Hepatocyte (in vitro differentiated cells): ENCODE measurements around the gene ZKSCAN4. TPM values are rescaled to one million over a fixed set of nuclear protein-coding genes. Genes with fewer than 3 reads are reported as not detected.

Experiments
- DNase-seq: peaks from one replicate; pipeline ENCODE4 v3.0.0-alpha.2; 2016; ENCODE audit warnings: low spot score
- H2AFZ ChIP-seq: fragments of 200-600 bp; sonication (generic); 2 replicates; pipeline ENCODE4 v1.6.0; 2016; ENCODE audit warnings: antibody characterized with exemption, mild to moderate bottlenecking
- H3K27ac ChIP-seq: fragments of 200-600 bp; sonication (generic); 2 replicates; pipeline ENCODE4 v1.5.1; 2016; ENCODE audit warnings: mild to moderate bottlenecking
- H3K27me3 ChIP-seq: fragments of 200-600 bp; sonication (generic); 2 replicates; pipeline ENCODE4 v1.6.1; 2016
- H3K36me3 ChIP-seq: fragments of 200-600 bp; sonication (generic); replicated peaks from 2 replicates; pipeline ENCODE4 v1.5.1; 2016; ENCODE audit warnings: low read depth; ENCODE audit not compliant: insufficient read depth
- H3K4me1 ChIP-seq: fragments of 200-600 bp; sonication (generic); 2 replicates; pipeline ENCODE4 v1.5.1; 2016; ENCODE audit warnings: mild to moderate bottlenecking, moderate library complexity; ENCODE audit not compliant: insufficient read depth
- H3K4me2 ChIP-seq: fragments of 200-600 bp; sonication (generic); 2 replicates; pipeline ENCODE4 v1.6.0; 2016
- H3K4me3 ChIP-seq: fragments of 200-600 bp; sonication (generic); 2 replicates; pipeline ENCODE4 v1.5.1; 2016; ENCODE audit warnings: mild to moderate bottlenecking
- H3K79me2 ChIP-seq: fragments of 200-600 bp; sonication (generic); 2 replicates; pipeline ENCODE4 v1.6.0; 2017; ENCODE audit warnings: mild to moderate bottlenecking
- H3K9me2 ChIP-seq: fragments of 200-600 bp; sonication (generic); replicated peaks from 2 replicates; pipeline ENCODE4 v1.6.0; 2017; ENCODE audit warnings: mild to moderate bottlenecking; ENCODE audit not compliant: insufficient read depth
- H3K9me3 ChIP-seq: fragments of 200-600 bp; sonication (generic); 2 replicates; pipeline ENCODE4 v1.5.1; 2016; ENCODE audit warnings: low read depth, mild to moderate bottlenecking
- H4K20me1 ChIP-seq: fragments of 200-600 bp; sonication (generic); 2 replicates; pipeline ENCODE4 v1.6.0; 2016; ENCODE audit warnings: mild to moderate bottlenecking; ENCODE audit not compliant: insufficient read depth, poor library complexity, severe bottlenecking
- CTCF ChIP-seq: fragments of 200-600 bp; sonication (generic); IDR thresholded peaks from 2 replicates; pipeline ENCODE4 v1.5.1; 2016; ENCODE audit warnings: antibody characterized with exemption, mild to moderate bottlenecking; ENCODE audit not compliant: poor library complexity
- EZH2 ChIP-seq: fragments of 200-600 bp; sonication (generic); IDR thresholded peaks from 2 replicates; pipeline ENCODE4 v1.6.1; 2016; ENCODE audit warnings: antibody characterized with exemption, mild to moderate bottlenecking, borderline replicate concordance
- EZH2phosphoT487 ChIP-seq: fragments of 200-600 bp; sonication (generic); IDR thresholded peaks from one replicate; pipeline ENCODE4 v1.6.1; 2018; ENCODE audit warnings: antibody characterized with exemption, mild to moderate bottlenecking, low read depth, moderate library complexity; ENCODE audit not compliant: unreplicated experiment, severe bottlenecking
- WGBS: methylation state at CpG from one replicate; pipeline ENCODE4 v1.1.6; 2016; ENCODE audit warnings: low lambda C conversion rate; ENCODE audit errors: missing lambda C conversion rate; 5-methylcytosine and 5-hydroxymethylcytosine counted together
- polyA plus RNA-seq: library from polyadenylated mRNA; unstranded; fragments of >200 nt; fragmentation: Nextera tagmentation; extraction: Ambion mirVana; gene quantifications from 2 replicates; pipeline ENCODE4 v1.2.1, GENCODE V29; 2016
- total RNA-seq: library from RNA; depleted of rRNA; stranded (reverse); fragments of >200 nt; gene quantifications from 2 replicates; pipeline ENCODE4 v1.2.3, GENCODE V29; 2014

The ZKSCAN4 gene
- total and polyA plus RNA-seq, 2 experiments from 2014 or later: 3.1 to 4.3 TPM

- peak overlapping the region; percentile 97 for H2AFZ ChIP-seq
- H3K27ac ChIP-seq: no peak overlapping the region
- H3K4me3 ChIP-seq: peak overlapping the region; percentile 94
- peaks cover 16% of the 10 kb centered on the region for H3K79me2 ChIP-seq
- H3K27me3 ChIP-seq: no peaks in the 10 kb centered on the region
- 48% methylated on average over 3 of the region's 3 CpGs for WGBS
- H3K4me1 ChIP-seq: peaks cover 5% of the 10 kb centered on the region
- H3K9me2 ChIP-seq: no peaks in the 10 kb centered on the region
- H3K9me3 ChIP-seq: no peaks in the 10 kb centered on the region
- H3K4me2 ChIP-seq: peak overlapping the region; percentile 84
- H4K20me1 ChIP-seq: no peaks in the 10 kb centered on the region
- DNase-seq: no peak
- TF ChIP-seq CTCF: no peak
- no peak for TF ChIP-seq EZH2
- TF ChIP-seq EZH2phosphoT487: no peak
- H3K36me3 ChIP-seq: no peaks in the 10 kb centered on the region
These were observed 28.7 kb upstream of the ZKSCAN4 start for GRCh38 chr6:28280595-28281287.

GRCh38 chr6:28277746-28278145 lies 25.7 kb upstream of the ZKSCAN4 start:
- Histone ChIP-seq H3K27ac (no peak overlapping the region), H4K20me1 (no peaks in the 10 kb centered on the region), H3K27me3 (no peaks in the 10 kb centered on the region), H2AFZ (no peak overlapping the region), H3K4me1 (peaks cover 5% of the 10 kb centered on the region), H3K4me3 (no peak overlapping the region), H3K9me2 (no peaks in the 10 kb centered on the region), H3K4me2 (no peak overlapping the region), H3K9me3 (no peaks in the 10 kb centered on the region), H3K79me2 (peaks cover 10% of the 10 kb centered on the region), H3K36me3 (no peaks in the 10 kb centered on the region)
- TF ChIP-seq EZH2phosphoT487: no peak
- TF ChIP-seq EZH2: no peak
- TF ChIP-seq CTCF: no peak
- 85% methylated on average over 3 of the region's 3 CpGs for WGBS
- DNase-seq: no peak

GRCh38 chr6:28274888-28275287 lies 22.8 kb upstream of the ZKSCAN4 start:
- H3K4me2 ChIP-seq: no peak overlapping the region
- no peak overlapping the region for H3K4me3 ChIP-seq
- H3K9me2 ChIP-seq: no peaks in the 10 kb centered on the region
- no peak for TF ChIP-seq EZH2
- no peak for TF ChIP-seq EZH2phosphoT487
- TF ChIP-seq CTCF: no peak
- no peaks in the 10 kb centered on the region for H3K9me3 ChIP-seq
- H4K20me1 ChIP-seq: no peaks in the 10 kb centered on the region
- peaks cover 9% of the 10 kb centered on the region for H3K79me2 ChIP-seq
- H2AFZ ChIP-seq: no peak overlapping the region
- H3K27ac ChIP-seq: no peak overlapping the region
- H3K27me3 ChIP-seq: no peaks in the 10 kb centered on the region
- no peaks in the 10 kb centered on the region for H3K4me1 ChIP-seq
- DNase-seq: no peak
- H3K36me3 ChIP-seq: no peaks in the 10 kb centered on the region

GRCh38 chr6:28269492-28269891 lies 17.4 kb upstream of the ZKSCAN4 start:
- Histone ChIP-seq H2AFZ (no peak overlapping the region), H3K4me2 (no peak overlapping the region), H3K9me3 (no peaks in the 10 kb centered on the region), H3K9me2 (no peaks in the 10 kb centered on the region), H3K27me3 (no peaks in the 10 kb centered on the region), H3K36me3 (no peaks in the 10 kb centered on the region), H3K27ac (no peak overlapping the region), H3K79me2 (peaks cover 34% of the 10 kb centered on the region), H4K20me1 (no peaks in the 10 kb centered on the region), H3K4me1 (peaks cover 6% of the 10 kb centered on the region), H3K4me3 (no peak overlapping the region)
- DNase-seq: peak; percentile 10
- TF ChIP-seq EZH2: no peak
- no peak for TF ChIP-seq EZH2phosphoT487
- TF ChIP-seq CTCF: no peak
